GM18868 (cell line): ENCODE results near the gene OR8D1.
"Not testable (repeated sequence)": the region's sequence is repeated elsewhere in the genome, so short reads cannot be mapped to it uniquely, and the experiment has no call there.

Experiments used
- ATAC-seq: cut with Tn5 transposase; IDR thresholded peaks from one replicate; pipeline ENCODE4 v1.9.1; 2021; ENCODE audit warnings: mild to moderate bottlenecking, moderate library complexity; ENCODE audit not compliant: unreplicated experiment

The OR8D1 gene

GRCh38 chr11:124294687-124295086 is 19.1 kb downstream of the OR8D1 start:
- ATAC-seq = no peak

GRCh38 chr11:124285610-124286344 is 28.0 kb downstream of the OR8D1 start:
- ATAC-seq = no peak

DNA sequence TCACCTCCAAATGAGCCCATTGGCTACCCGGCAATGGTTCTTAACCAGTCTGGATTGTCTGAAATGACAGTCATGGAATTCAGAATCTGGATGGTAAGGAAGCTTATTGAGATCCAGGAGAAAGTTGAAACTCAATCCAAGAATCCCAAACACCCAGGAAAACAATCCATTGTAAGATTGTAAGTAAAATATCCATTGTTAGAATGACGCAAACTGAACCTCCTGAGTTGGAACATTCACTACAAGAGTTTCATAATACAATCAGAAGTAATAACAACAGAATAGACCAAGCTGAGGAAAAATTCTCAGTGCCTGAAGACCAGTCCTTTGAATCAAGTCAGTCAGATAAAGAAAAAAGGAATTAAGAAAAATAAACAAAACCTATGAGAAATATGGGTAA is 35.5 kb downstream of the OR8D1 start:
- no peak for ATAC-seq

- ATAC-seq = no peak
Measured at GRCh38 chr11:124277804-124278203, 35.9 kb downstream of the OR8D1 start.

DNA sequence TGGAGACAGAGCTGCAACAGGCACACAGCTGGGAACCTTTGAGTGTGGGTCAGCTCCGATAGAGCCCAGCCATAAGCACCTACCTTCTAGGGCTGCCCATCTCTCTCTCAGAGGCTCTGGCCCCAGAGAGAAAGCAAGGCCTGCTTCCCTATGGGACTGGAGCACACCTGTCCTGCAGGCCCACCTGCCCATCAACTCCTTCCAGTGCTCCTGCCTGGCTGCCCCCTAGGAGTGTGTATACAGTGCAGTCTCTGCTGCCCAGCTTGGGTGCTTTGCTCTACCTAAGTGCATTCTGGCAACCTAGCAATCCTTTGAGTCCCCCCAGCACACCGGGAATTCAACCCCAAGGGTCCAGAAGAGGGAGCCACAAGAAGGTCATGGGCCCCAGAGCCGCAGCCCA is 36.5 kb downstream of the OR8D1 start:
- no peak for ATAC-seq

- no peak for ATAC-seq
Measured at GRCh38 chr11:124276081-124276480, 37.7 kb downstream of the OR8D1 start.

DNA sequence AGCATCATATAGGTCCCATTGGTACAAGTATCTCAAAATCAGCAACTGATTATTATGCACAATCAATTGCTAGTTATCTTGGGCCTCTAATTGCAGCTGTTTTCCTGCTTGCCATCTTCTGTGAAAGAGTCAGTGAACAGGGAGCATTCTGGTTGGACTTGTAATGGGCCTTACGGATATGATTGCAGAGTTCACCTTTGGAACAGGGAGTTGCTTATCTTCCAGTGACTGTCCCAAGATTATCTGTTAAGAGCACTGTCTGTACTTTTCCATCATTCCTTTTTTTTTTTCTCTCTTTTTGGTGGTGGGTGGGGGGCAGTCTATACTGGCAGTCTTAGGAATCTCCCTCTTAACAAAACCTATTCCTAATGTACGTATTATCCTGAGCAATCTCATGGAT is 39.7 kb downstream of the OR8D1 start:
- no peak for ATAC-seq

GRCh38 chr11:124270886-124271285 is 42.9 kb downstream of the OR8D1 start:
- ATAC-seq = not testable (repeated sequence)

DNA sequence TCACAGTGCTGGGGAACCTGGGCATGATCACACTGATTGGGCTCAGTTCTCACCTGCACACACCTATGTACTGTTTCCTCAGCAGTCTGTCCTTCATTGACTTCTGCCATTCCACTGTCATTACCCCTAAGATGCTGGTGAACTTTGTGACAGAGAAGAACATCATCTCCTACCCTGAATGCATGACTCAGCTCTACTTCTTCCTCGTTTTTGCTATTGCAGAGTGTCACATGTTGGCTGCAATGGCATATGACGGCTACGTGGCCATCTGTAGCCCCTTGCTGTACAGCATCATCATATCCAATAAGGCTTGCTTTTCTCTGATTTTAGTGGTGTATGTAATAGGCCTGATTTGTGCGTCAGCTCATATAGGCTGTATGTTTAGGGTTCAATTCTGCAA is 48.7 kb downstream of the OR8D1 start:
- ATAC-seq = not testable (repeated sequence)

- no peak for ATAC-seq
Measured at GRCh38 chr11:124256076-124256475, 57.7 kb downstream of the OR8D1 start, which contains the start of gene OR8G5. TSS of gene OR8G5 (plus strand) at chr11:124256376. CDS start at chr11:124264932, 8,556 bp downstream.
